Stimulated activated CD4-positive, alpha-beta T cell treated with anti-CD3 and anti-CD28 coated beads, Interleukin-1b, Interleukin-23, amount 100 ng/mL, for 1 hour (primary cell): Measurements from ENCODE around the gene USP48.

Source experiments
- DNase-seq, 2 donors: peaks; one replicate each; pipeline ENCODE4 v3.0.0-alpha.2; 2020; ENCODE audit warnings: low read depth in 2 of 2

Gene USP48

GRCh38 chr1:21652937-21653743 is 129.8 kb downstream of the USP48 start:
- DNase-seq: no peak

GRCh38 chr1:21652101-21652936 is 130.6 kb downstream of the USP48 start:
- no peak for DNase-seq

- no peak for DNase-seq
Observed at GRCh38 chr1:21651214-21652042, 131.5 kb downstream of the USP48 start.

GRCh38 chr1:21650400-21650799 is 132.5 kb downstream of the USP48 start:
- no peak for DNase-seq

GRCh38 chr1:21649315-21649714 is 133.6 kb downstream of the USP48 start:
- DNase-seq: no peak

- no peak for DNase-seq
Observed at GRCh38 chr1:21648791-21649190, 134.2 kb downstream of the USP48 start.

- no peak for DNase-seq
Observed at GRCh38 chr1:21648352-21648730, 134.6 kb downstream of the USP48 start.

- DNase-seq: no peak
Observed at GRCh38 chr1:21647431-21648351, 135.3 kb downstream of the USP48 start.

- DNase-seq: no peak
Observed at GRCh38 chr1:21645550-21645949, 137.4 kb downstream of the USP48 start.

- DNase-seq: no peak
Observed at GRCh38 chr1:21644906-21645305, 138.0 kb downstream of the USP48 start.

GRCh38 chr1:21644348-21644747 is 138.6 kb downstream of the USP48 start:
- no peak for DNase-seq

- DNase-seq: no peak
Observed at GRCh38 chr1:21643624-21644023, 139.3 kb downstream of the USP48 start.

GRCh38 chr1:21641967-21642739 is 140.8 kb downstream of the USP48 start:
- DNase-seq: no peak

GRCh38 chr1:21641537-21641936 is 141.4 kb downstream of the USP48 start:
- DNase-seq: no peak

- no peak for DNase-seq
Observed at GRCh38 chr1:21641076-21641475, 141.9 kb downstream of the USP48 start.

- DNase-seq: no peak
Observed at GRCh38 chr1:21640653-21641052, 142.3 kb downstream of the USP48 start.

GRCh38 chr1:21639594-21640041 is 143.3 kb downstream of the USP48 start:
- DNase-seq: no peak

GRCh38 chr1:21638531-21639341 is 144.2 kb downstream of the USP48 start:
- no peak for DNase-seq

GRCh38 chr1:21637514-21637913 is 145.4 kb downstream of the USP48 start:
- no peak for DNase-seq
